MM.1S (cell line): ENCODE measurements around the gene KIRREL3.

Experiments
- CTCF ChIP-seq: fragments of 300-600 bp; sonication (generic); IDR thresholded peaks from 2 replicates; pipeline ENCODE4 v1.5.1; 2016; ENCODE audit warnings: antibody characterized with exemption, low read length, mixed read lengths
- EZH2 ChIP-seq: fragments of 300-600 bp; sonication (generic); optimal IDR thresholded peaks from 2 replicates; pipeline ENCODE3; 2017; ENCODE audit warnings: low read depth, mild to moderate bottlenecking, antibody characterized with exemption, low read length, mixed read lengths

- no peak for TF ChIP-seq CTCF
- no peak for TF ChIP-seq EZH2
These were observed 479.4 kb downstream of the KIRREL3 start for GRCh38 chr11:126521196-126521595.
